IMR-90 (cell line): Measurements from ENCODE around the gene MPV17L. TPM values are rescaled to one million over a fixed set of nuclear protein-coding genes. Genes with fewer than 3 reads are reported as not detected.
"Not testable (repeated sequence)": the region's sequence is repeated elsewhere in the genome, so short reads cannot be mapped to it uniquely, and the experiment has no call there.

ENCODE experiments used
- ATAC-seq: fragments of 200-7000 bp; cut with Tn5 transposase; 2 replicates; pipeline ENCODE4 v1.9.1; 2020; ENCODE audit warnings: low read depth, mild to moderate bottlenecking, moderate library complexity
- BruUV-seq: library from RNA; stranded (reverse); fragments of 400-500 nt; replicated peaks from 2 replicates; lab custom pipeline; 2021; lab: Mats Ljungman, UMichigan
- CTCF ChIA-PET: fragments of 300-600 bp; formaldehyde crosslinking; extraction: SDS; loops from one replicate; lab custom pipeline; 2021; ENCODE audit warnings: antibody characterized with exemption; lab: Yijun Ruan, JAX
- POLR2A ChIA-PET: fragments of 300-600 bp; sonication (Branson Sonifier 250); formaldehyde crosslinking; loops from one replicate; lab custom pipeline; 2022; ENCODE audit warnings: antibody characterized with exemption; ENCODE audit not compliant: unreplicated experiment; lab: Charles Lee
- DNase-seq: peaks from one replicate; pipeline ENCODE4 v3.0.0; 2013
- H2AFZ ChIP-seq: replicated peaks from 2 replicates; pipeline ENCODE3; 2013; ENCODE audit warnings: low read length, mild to moderate bottlenecking; ENCODE audit not compliant: poor library complexity
- H2AK5ac ChIP-seq: 2 replicates; pipeline ENCODE4 v1.6.1; 2013; ENCODE audit warnings: low read depth, low read length, inconsistent platforms
- H2AK9ac ChIP-seq: replicated peaks from 2 replicates; pipeline ENCODE3; 2013; ENCODE audit warnings: mild to moderate bottlenecking, low read depth, low read length, moderate library complexity; ENCODE audit not compliant: poor library complexity
- H2BK120ac ChIP-seq: 2 replicates; pipeline ENCODE4 v1.6.1; 2013; ENCODE audit warnings: low read depth, low read length, inconsistent platforms
- H2BK15ac ChIP-seq: 3 replicates; pipeline ENCODE4 v1.6.1; 2013; ENCODE audit warnings: low read depth, low read length, inconsistent platforms
- H2BK20ac ChIP-seq: 2 replicates; pipeline ENCODE4 v1.6.1; 2013; ENCODE audit warnings: low read depth, mild to moderate bottlenecking, inconsistent platforms, low read length, moderate library complexity
- H2BK5ac ChIP-seq: 2 replicates; pipeline ENCODE4 v1.6.1; 2013; ENCODE audit warnings: mild to moderate bottlenecking, low read depth, low read length, inconsistent platforms; ENCODE audit not compliant: poor library complexity, severe bottlenecking
- H3K14ac ChIP-seq: replicated peaks from 2 replicates; pipeline ENCODE4 v1.6.1; 2013; ENCODE audit warnings: low read depth, low read length, inconsistent platforms
- H3K18ac ChIP-seq: 2 replicates; pipeline ENCODE4 v1.6.1; 2013; ENCODE audit warnings: low read depth, low read length, control low read depth
- H3K23ac ChIP-seq: 2 replicates; pipeline ENCODE4 v1.6.1; 2013; ENCODE audit warnings: low read depth, low read length, inconsistent platforms
- H3K27ac ChIP-seq: 2 replicates; pipeline ENCODE4 v1.5.1; 2013; ENCODE audit warnings: mild to moderate bottlenecking, control low read depth, low read length; ENCODE audit not compliant: insufficient read depth
- H3K27me3 ChIP-seq: 2 replicates; pipeline ENCODE4 v1.6.1; 2013; ENCODE audit warnings: low read length; ENCODE audit not compliant: control insufficient read depth, insufficient read depth
- H3K36me3 ChIP-seq: 2 replicates; pipeline ENCODE4 v1.6.1; 2013; ENCODE audit warnings: low read length, mixed read lengths; ENCODE audit not compliant: control insufficient read depth, insufficient read depth
- H3K4ac ChIP-seq: 2 replicates; pipeline ENCODE4 v1.6.1; 2013; ENCODE audit warnings: low read depth, low read length, inconsistent platforms
- H3K4me1 ChIP-seq: 2 replicates; pipeline ENCODE4 v1.6.1; 2013; ENCODE audit warnings: low read length, mixed read lengths; ENCODE audit not compliant: control insufficient read depth, insufficient read depth
- H3K4me2 ChIP-seq: 2 replicates; pipeline ENCODE4 v1.6.1; 2013; ENCODE audit warnings: low read depth, mild to moderate bottlenecking, control low read depth, low read length, moderate library complexity
- H3K4me3 ChIP-seq: 2 replicates; pipeline ENCODE4 v1.5.1; 2013; ENCODE audit warnings: low read depth, mild to moderate bottlenecking, control low read depth, low read length, moderate library complexity; ENCODE audit not compliant: insufficient read depth
- H3K56ac ChIP-seq: 2 replicates; pipeline ENCODE4 v1.6.1; 2013; ENCODE audit warnings: low read length, inconsistent platforms; ENCODE audit not compliant: insufficient read depth; ENCODE audit errors: extremely low read depth
- H3K79me1 ChIP-seq, 2 experiments: 2 replicates each; pipeline ENCODE4 v1.6.1; 2013; ENCODE audit warnings: low read length in 2 of 2, inconsistent platforms in 1 of 2, low read depth in 1 of 2
- H3K9ac ChIP-seq: 2 replicates; pipeline ENCODE4 v1.6.1; 2013; ENCODE audit warnings: low read depth, low read length, control low read depth
- H3K9me1 ChIP-seq: 2 replicates; pipeline ENCODE4 v1.6.1; 2013; ENCODE audit warnings: low read length, inconsistent platforms; ENCODE audit not compliant: insufficient read depth
- H3K9me3 ChIP-seq: 2 replicates; pipeline ENCODE4 v1.6.1; 2013; ENCODE audit warnings: low read length; ENCODE audit not compliant: control insufficient read depth, insufficient read depth
- H4K20me1 ChIP-seq: 2 replicates; pipeline ENCODE4 v1.6.1; 2013; ENCODE audit warnings: low read length, inconsistent platforms; ENCODE audit not compliant: insufficient read depth
- H4K5ac ChIP-seq: 2 replicates; pipeline ENCODE4 v1.6.1; 2013; ENCODE audit warnings: mild to moderate bottlenecking, low read depth, low read length, control low read depth
- H4K8ac ChIP-seq, 2 experiments: 2 replicates each; pipeline ENCODE4 v1.6.1; 2013; ENCODE audit warnings: low read depth in 2 of 2, low read length in 2 of 2, control low read depth in 1 of 2, inconsistent platforms in 1 of 2
- H4K91ac ChIP-seq: 2 replicates; pipeline ENCODE4 v1.6.1; 2013; ENCODE audit warnings: low read depth, low read length, inconsistent platforms; ENCODE audit not compliant: insufficient read depth
- WGBS, 2 experiments: methylation state at CpG; one replicate each; pipeline versions ENCODE4 v1.1.5 to v1.1.7; 2013; ENCODE audit warnings: missing lambda C conversion rate in 2 of 2; ENCODE audit not compliant: insufficient read length in 1 of 2; ENCODE audit errors: extremely low coverage in 2 of 2; 5-methylcytosine and 5-hydroxymethylcytosine counted together
- dilution Hi-C: fragments of 300-500 bp; cut with HindIII; formaldehyde crosslinking; loops from one replicate; pipeline ENCODE4 v1.14.3; 2018; ENCODE audit warnings: low sequenced_read_pairs; ENCODE audit not compliant: unreplicated experiment
- in situ Hi-C: fragments of 300-500 bp; cut with MboI; formaldehyde crosslinking; loops from 3 replicates; pipeline ENCODE4 v1.14.3; 2019; ENCODE audit warnings: low sequenced_read_pairs, inconsistent platforms, mixed read lengths
- intact Hi-C: fragments of 100-400 bp; cut with micrococcal nuclease; formaldehyde crosslinking; loops from 2 replicates; pipeline ENCODE4 v1.10.0; 2022
- polyA plus RNA-seq, 3 experiments: library from polyadenylated mRNA; depleted of rRNA; stranded (reverse); fragments of >200 nt; gene quantifications; 2 replicates each; pipeline ENCODE4 v1.2.3, GENCODE V29; 2012; ENCODE audit warnings: low replicate concordance in 1 of 3
- total RNA-seq: library from RNA; depleted of rRNA; stranded (reverse); fragments of >200 nt; gene quantifications from 2 replicates; pipeline ENCODE4 v1.2.3, GENCODE V29; 2012

MPV17L gene
- total and polyA plus RNA-seq, 2 of the 4 experiments (the other 2 are of a cell fraction) = 0.03 TPM; not detected in 1

GRCh38 chr16:15352852-15353251 lies 42.7 kb upstream of the MPV17L start:
- H3K9me1 ChIP-seq, H2BK15ac ChIP-seq, H4K20me1 ChIP-seq, CTCF ChIA-PET, H4K5ac ChIP-seq, H3K36me3 ChIP-seq, H3K4ac ChIP-seq, H2AK5ac ChIP-seq, H3K4me3 ChIP-seq, H3K4me2 ChIP-seq, H3K56ac ChIP-seq, H2BK20ac ChIP-seq, dilution Hi-C loops, H3K23ac ChIP-seq, H3K14ac ChIP-seq, DNase-seq, H3K27me3 ChIP-seq, H3K18ac ChIP-seq, H4K91ac ChIP-seq, H3K79me1 ChIP-seq, intact Hi-C loops, H2AK9ac ChIP-seq, H2AFZ ChIP-seq, ATAC-seq, BruUV-seq, H4K8ac ChIP-seq, H2BK120ac ChIP-seq, POLR2A ChIA-PET, H3K9ac ChIP-seq, H3K27ac ChIP-seq, H3K4me1 ChIP-seq, H2BK5ac ChIP-seq, in situ Hi-C loops, H3K9me3 ChIP-seq: not testable (repeated sequence)
- WGBS, 2 experiments = no CpG with 5 or more reads among the region's 3 CpGs

- H2BK5ac ChIP-seq, H2BK120ac ChIP-seq, H3K27me3 ChIP-seq, H3K4ac ChIP-seq, H3K18ac ChIP-seq, H4K8ac ChIP-seq, H3K4me3 ChIP-seq, H2BK15ac ChIP-seq, BruUV-seq, H3K4me1 ChIP-seq, H3K9me1 ChIP-seq, H3K79me1 ChIP-seq, H3K9me3 ChIP-seq, ATAC-seq, H4K91ac ChIP-seq, intact Hi-C loops, H3K56ac ChIP-seq, H3K23ac ChIP-seq, H4K20me1 ChIP-seq, H4K5ac ChIP-seq, H3K27ac ChIP-seq, H2AK5ac ChIP-seq, POLR2A ChIA-PET, H2BK20ac ChIP-seq, dilution Hi-C loops, H3K36me3 ChIP-seq, H3K9ac ChIP-seq, in situ Hi-C loops, DNase-seq, H3K14ac ChIP-seq, H2AFZ ChIP-seq, H2AK9ac ChIP-seq, CTCF ChIA-PET, H3K4me2 ChIP-seq: not testable (repeated sequence)
- WGBS, 2 experiments = no CpG with 5 or more reads among the region's 2 CpGs
Measured at GRCh38 chr16:15354846-15355245, 40.7 kb upstream of the MPV17L start.
